HepG2 (cell line): Measurements from ENCODE around the gene STXBP4. TPM values are rescaled to one million over a fixed set of nuclear protein-coding genes. Genes with fewer than 3 reads are reported as not detected.

Experiments
- ATAC-seq: fragments of 200-7000 bp; cut with Tn5 transposase; 3 replicates; pipeline ENCODE4 v1.9.1; 2020; ENCODE audit warnings: mild to moderate bottlenecking, moderate library complexity
- BruUV-seq: library from RNA; stranded (reverse); fragments of 400-500 nt; replicated peaks from 2 replicates; lab custom pipeline; 2021; lab: Mats Ljungman, UMichigan
- CTCF ChIA-PET: fragments of 300-600 bp; formaldehyde crosslinking; extraction: SDS; loops from one replicate; lab custom pipeline; 2021; ENCODE audit warnings: low total read pairs, inconsistent platforms, low intra/inter-chr PET ratio; lab: Yijun Ruan, JAX
- POLR2A ChIA-PET: fragments of 350-600 bp; sonication (Branson Sonifier 250); formaldehyde crosslinking; loops from one replicate; lab custom pipeline; 2020; ENCODE audit warnings: antibody characterized with exemption, inconsistent platforms; lab: Yijun Ruan, JAX
- DNase-seq: peaks from one replicate; pipeline ENCODE4 v3.0.0-alpha.2; 2015; ENCODE audit warnings: low spot score
- FAIRE-seq: peaks from 3 replicates; lab custom pipeline; 2011; peaks lifted over from hg19 to GRCh38; lab: Jason Lieb, UNC
- H2AFZ ChIP-seq: one replicate; pipeline ENCODE4 v1.6.1; 2011; ENCODE audit warnings: low read length, inconsistent platforms
- H3K27ac ChIP-seq: fragments of 300-600 bp; 3 replicates; pipeline ENCODE4 v1.8.0; 2011; ENCODE audit warnings: mixed run types, mild to moderate bottlenecking, mixed read lengths, low read length, inconsistent platforms; ENCODE audit not compliant: insufficient read depth; ENCODE audit errors: extremely low read length
- H3K27me3 ChIP-seq, 2 experiments: fragments of 200-600 bp in 1 of 2; 2 replicates in 1 of 2; 3 replicates in 1 of 2; pipeline versions ENCODE4 v1.6.0 to v1.8.0; 2011; ENCODE audit warnings: low read length in 2 of 2, mild to moderate bottlenecking in 2 of 2, moderate library complexity in 2 of 2, inconsistent platforms in 1 of 2; ENCODE audit not compliant: insufficient read depth in 2 of 2, control insufficient read depth in 1 of 2
- H3K36me3 ChIP-seq, 2 experiments: fragments of 200-600 bp in 1 of 2; replicated peaks in 1 of 2; 2 replicates in 1 of 2; 3 replicates in 1 of 2; pipeline versions ENCODE4 v1.5.1 to v1.8.0; 2011; ENCODE audit warnings: low read length in 2 of 2, inconsistent platforms in 1 of 2; ENCODE audit not compliant: insufficient read depth in 2 of 2, control insufficient read depth in 1 of 2
- H3K4me1 ChIP-seq: 2 replicates; pipeline ENCODE4 v1.5.1; 2012; ENCODE audit warnings: low read length, inconsistent platforms; ENCODE audit not compliant: insufficient read depth
- H3K4me2 ChIP-seq: 2 replicates; pipeline ENCODE4 v1.6.0; 2011; ENCODE audit warnings: low read depth, low read length, inconsistent platforms
- H3K4me3 ChIP-seq, 3 experiments: fragments of 200-600 bp in 1 of 3; sonication (generic), shearing (Covaris generic) in 1 of 3; replicated peaks in 1 of 3; 2 replicates each; pipeline ENCODE4 v1.5.1; 2011 to 2016; ENCODE audit warnings: low read length in 3 of 3, inconsistent platforms in 2 of 3, low read depth in 2 of 3, mild to moderate bottlenecking in 2 of 3, control low read depth in 1 of 3, mixed read lengths in 1 of 3; ENCODE audit not compliant: insufficient read depth in 1 of 3
- H3K79me2 ChIP-seq: one replicate; pipeline ENCODE4 v1.6.1; 2011; ENCODE audit warnings: low read length, inconsistent platforms; ENCODE audit not compliant: insufficient read depth
- H3K9ac ChIP-seq: 2 replicates; pipeline ENCODE4 v1.6.0; 2011; ENCODE audit warnings: mild to moderate bottlenecking, low read depth, low read length, inconsistent platforms; ENCODE audit not compliant: insufficient read depth
- H3K9me3 ChIP-seq: 2 replicates; pipeline ENCODE4 v1.5.1; 2012; ENCODE audit warnings: mild to moderate bottlenecking, low read length
- H4K20me1 ChIP-seq: 2 replicates; pipeline ENCODE4 v1.6.0; 2011; ENCODE audit warnings: inconsistent platforms, mild to moderate bottlenecking, low read length, moderate library complexity; ENCODE audit not compliant: insufficient read depth
- CBFB ChIP-seq: sonication (generic); formaldehyde crosslinking; IDR thresholded peaks from 2 replicates; pipeline ENCODE4 v1.4.0; 2020; ENCODE audit warnings: missing genetic modification reagents
- NR3C1 ChIP-seq: sonication (generic); formaldehyde crosslinking; IDR thresholded peaks from 2 replicates; pipeline ENCODE4 v1.4.0; 2020; ENCODE audit warnings: missing genetic modification reagents
- SRY ChIP-seq: sonication (generic); formaldehyde crosslinking; IDR thresholded peaks from 2 replicates; pipeline ENCODE4 v1.8.0; 2022; ENCODE audit warnings: mild to moderate bottlenecking, missing genetic modification reagents
- TFE3 ChIP-seq: IDR thresholded peaks from 2 replicates; pipeline ENCODE4 v1.6.1; 2016
- ZNF337 ChIP-seq: sonication (generic); formaldehyde crosslinking; IDR thresholded peaks from 2 replicates; pipeline ENCODE4 v1.5.1; 2020; ENCODE audit warnings: missing genetic modification reagents, low read depth, mild to moderate bottlenecking, borderline replicate concordance
- ZNF350 ChIP-seq: sonication (generic); formaldehyde crosslinking; IDR thresholded peaks from 2 replicates; pipeline ENCODE4 v1.4.0; 2020; ENCODE audit warnings: mild to moderate bottlenecking, low read depth, missing genetic modification reagents, borderline replicate concordance
- ZNF503 ChIP-seq: sonication (generic); formaldehyde crosslinking; IDR thresholded peaks from 2 replicates; pipeline ENCODE4 v1.4.0; 2020; ENCODE audit warnings: missing genetic modification reagents
- ZNF543 ChIP-seq: sonication (generic); formaldehyde crosslinking; IDR thresholded peaks from 2 replicates; pipeline ENCODE4 v1.4.0; 2020; ENCODE audit warnings: mild to moderate bottlenecking, missing genetic modification reagents
- ZNF7 ChIP-seq: IDR thresholded peaks from 2 replicates; pipeline ENCODE4 v1.6.1; 2016; ENCODE audit warnings: missing biosample characterization, missing genetic modification reagents
- WGBS: methylation state at CpG from one replicate; pipeline ENCODE4 v1.1.6; 2017; ENCODE audit warnings: low lambda C conversion rate; 5-methylcytosine and 5-hydroxymethylcytosine counted together
- in situ Hi-C: cut with HindIII; loops from 2 replicates; pipeline ENCODE4 v1.10.0; 2017; ENCODE audit warnings: low pct_unique_long_range_greater_than_20kb; ENCODE audit not compliant: extremely low pct_ligation_motif_present
- intact Hi-C: fragments of 100-400 bp; cut with micrococcal nuclease; formaldehyde crosslinking; loops from one replicate; pipeline ENCODE4 v1.10.0; 2022; ENCODE audit not compliant: unreplicated experiment
- polyA plus RNA-seq, 8 experiments: library from polyadenylated mRNA; depleted of rRNA in 3 of 8; stranded (reverse) in 7 of 8; unstranded in 1 of 8; fragments of >200 nt; fragmentation: Illumina TruSeq in 4 of 8; extraction: Trizol in 4 of 8; gene quantifications; 2 replicates each; pipeline versions ENCODE4 v1.2.1 to v1.2.3, GENCODE V29; 2011 to 2016; ENCODE audit warnings: low read depth in 4 of 8, missing spikeins in 1 of 8, mixed read lengths in 1 of 8; ENCODE audit not compliant: insufficient read depth in 1 of 8
- total RNA-seq, 5 experiments: library from RNA; depleted of rRNA; stranded (reverse); fragments of >200 nt; fragmentation: Illumina TruSeq; extraction: Trizol; gene quantifications; 2 replicates each; pipeline ENCODE4 v1.2.3, GENCODE V29; 2016; ENCODE audit warnings: low read depth in 1 of 5

The STXBP4 gene
- total and polyA plus RNA-seq, 2 of the 13 experiments (the other 11 are each of a cell fraction or from before 2014, with no cell fraction given) = 8.5 to 36.1 TPM

- TF ChIP-seq CBFB (CRISPR knock-in tag) = no peak
Measured at GRCh38 chr17:55172612-55173011, 204.0 kb downstream of the STXBP4 start (continued).

GRCh38 chr17:55174133-55174532 lies 205.6 kb downstream of the STXBP4 start:
- DNase-seq = no peak
- Histone ChIP-seq H3K79me2 (no peaks in the 10 kb centered on the region), H4K20me1 (no peaks in the 10 kb centered on the region), H2AFZ (no peak overlapping the region), H3K4me3 (no peak overlapping the region), H3K9me3 (no peaks in the 10 kb centered on the region), H3K36me3 (no peaks in the 10 kb centered on the region), H3K27me3 (no peaks in the 10 kb centered on the region), H3K9ac (no peak overlapping the region), H3K4me2 (no peak overlapping the region), H3K4me1 (peaks cover 10% of the 10 kb centered on the region), H3K27ac (no peak overlapping the region)
- no peak for ATAC-seq
- POLR2A ChIA-PET = no interaction called here
- TF ChIP-seq SRY = no peak
- TF ChIP-seq ZNF7 (CRISPR knock-in tag) = peak; percentile 95
- in situ Hi-C loops (no loop called here), intact Hi-C loops (loop anchor here (10.0 kb wide), 1 partner anchor 119 kb away; no protein-coding TSS in a partner anchor)
- FAIRE-seq = no peak
- 98% methylated on average over 1 of the region's 1 CpG for WGBS
- no TSS peak for BruUV-seq
- CTCF ChIA-PET = no interaction called here

GRCh38 chr17:55175788-55176427 lies 207.3 kb downstream of the STXBP4 start:
- 94% methylated on average over 6 of the region's 6 CpGs for WGBS
- Histone ChIP-seq H3K27ac (no peak overlapping the region), H3K9me3 (no peaks in the 10 kb centered on the region), H4K20me1 (no peaks in the 10 kb centered on the region), H3K9ac (no peak overlapping the region), H2AFZ (no peak overlapping the region), H3K4me3 (no peak overlapping the region), H3K79me2 (no peaks in the 10 kb centered on the region), H3K4me1 (peaks cover 10% of the 10 kb centered on the region), H3K36me3 (no peaks in the 10 kb centered on the region), H3K4me2 (no peak overlapping the region), H3K27me3 (no peaks in the 10 kb centered on the region)
- CTCF ChIA-PET = no interaction called here
- FAIRE-seq (no peak), ATAC-seq (no peak), DNase-seq (no peak)
- intact Hi-C loops = loop anchor here (10.0 kb wide), 1 partner anchor 121 kb away; no protein-coding TSS in a partner anchor
- no TSS peak for BruUV-seq
- in situ Hi-C loops = no loop called here
- no peak for TF ChIP-seq ZNF503 (CRISPR knock-in tag)
- no peak for TF ChIP-seq NR3C1 (CRISPR knock-in tag)
- no peak for TF ChIP-seq ZNF337
- no peak for TF ChIP-seq ZNF543 (CRISPR knock-in tag)
- TF ChIP-seq ZNF350 (CRISPR knock-in tag) = no peak
- no peak for TF ChIP-seq TFE3 (CRISPR knock-in tag)
- POLR2A ChIA-PET = no interaction called here
